ENCODE measurements around the gene CHAMP1. TPM values are rescaled to one million over a fixed set of nuclear protein-coding genes. Genes with fewer than 3 reads are reported as not detected.

CHAMP1 gene
- polyA plus RNA-seq, 3 donors: 3.8 to 10.4 (median 8.4) TPM

GRCh38 chr13:114288157-114288591, 26.1 kb upstream of the CHAMP1 start:
- H3K27ac ChIP-seq (ENCODE audit: low read depth, low read length): no peak overlapping the region
- 87 to 92% (median 90%) methylated on average over 8 of the region's 8 CpGs for WGBS, 3 donors

DNA sequence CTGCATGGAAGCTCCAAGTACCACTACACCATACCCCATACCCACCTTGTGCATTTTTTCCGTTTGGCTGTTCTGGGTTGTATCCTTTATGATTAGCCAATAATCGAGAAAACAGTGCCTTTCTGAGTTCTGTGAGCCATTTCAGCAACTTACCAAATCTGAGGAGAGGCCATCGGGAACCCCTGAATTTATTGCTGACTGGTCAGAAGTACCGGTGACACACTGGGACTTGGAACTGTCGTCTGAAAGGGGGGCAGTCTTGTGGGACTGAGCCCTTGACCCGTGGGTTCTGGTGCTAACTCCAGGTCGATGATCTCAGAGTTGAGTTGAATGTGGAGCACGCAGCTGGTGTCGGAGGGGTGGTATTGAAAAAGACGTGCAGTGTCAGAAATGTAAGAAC, 17.9 kb upstream of the CHAMP1 start:
- WGBS, 3 donors: 86 to 93% (median 89%) methylated on average over 10 of the region's 10 CpGs
- no peak overlapping the region for H3K27ac ChIP-seq (ENCODE audit: low read depth, low read length)

DNA sequence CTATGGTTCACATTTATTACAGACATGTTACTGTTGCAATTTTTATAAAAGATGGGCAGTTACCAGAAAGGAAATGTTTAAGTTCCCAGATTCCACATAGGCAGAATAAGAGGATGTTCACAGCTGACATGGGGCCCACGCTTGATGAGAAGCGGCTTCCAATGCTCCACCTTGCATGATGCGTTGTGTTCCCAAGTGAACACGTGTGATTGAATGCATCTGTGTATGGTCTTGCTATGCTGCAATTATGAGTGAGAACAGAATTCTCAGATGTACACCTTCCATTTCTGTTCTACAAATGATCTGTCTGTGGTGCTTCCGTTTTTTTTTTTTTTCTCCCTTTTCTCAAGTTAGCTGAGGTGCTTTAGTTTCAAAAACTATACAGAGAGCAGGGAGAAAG, 17.4 kb upstream of the CHAMP1 start:
- no peak overlapping the region for H3K27ac ChIP-seq (ENCODE audit: low read depth, low read length)
- 88 to 92% (median 89%) methylated on average over 5 of the region's 5 CpGs for WGBS, 3 donors

GRCh38 chr13:114298866-114299265, 15.4 kb upstream of the CHAMP1 start:
- 87 to 93% (median 89%) methylated on average over 12 of the region's 12 CpGs for WGBS, 3 donors

GRCh38 chr13:114299604-114300305, 14.5 kb upstream of the CHAMP1 start:
- 94 to 96% (median 95%) methylated on average over 12 of the region's 12 CpGs for WGBS, 3 donors
- no peak overlapping the region for H3K27ac ChIP-seq (ENCODE audit: low read depth, low read length)

More at GRCh38 chr13:114298866-114299265, 15.4 kb upstream of the CHAMP1 start:
- H3K27ac ChIP-seq (ENCODE audit: low read depth, low read length): no peak overlapping the region

DNA sequence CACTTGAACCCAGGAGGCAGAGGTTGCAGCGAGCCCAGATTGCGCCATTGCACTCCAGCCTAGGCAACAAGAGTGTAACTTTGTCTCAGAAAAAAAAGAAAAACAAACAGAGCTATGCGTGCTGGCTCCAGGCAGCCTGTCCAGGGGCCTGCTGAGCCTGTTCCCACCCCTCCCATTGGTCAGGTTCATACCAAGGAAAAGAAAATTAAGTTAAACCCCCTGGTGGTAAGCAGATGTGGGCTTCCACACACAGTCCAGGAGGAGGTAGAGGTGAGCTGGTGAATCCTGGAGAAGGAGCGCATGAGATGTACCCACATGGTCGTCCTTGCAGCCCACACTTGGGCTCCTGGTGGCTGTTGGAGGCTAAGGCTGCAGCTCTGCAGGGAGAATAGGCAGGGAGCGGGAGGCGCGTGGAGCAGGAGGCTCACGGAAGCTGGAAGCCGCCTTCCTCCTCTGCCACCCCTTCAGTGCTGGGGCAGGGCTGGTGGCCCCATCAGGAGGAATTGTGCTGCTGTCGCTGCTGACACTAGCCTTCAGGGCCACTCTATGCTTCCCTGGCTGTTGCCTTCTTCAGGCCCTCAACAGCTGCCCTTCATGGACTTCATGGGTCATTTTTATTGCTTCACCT, 10.5 kb upstream of the CHAMP1 start:
- no peak overlapping the region for H3K27ac ChIP-seq (ENCODE audit: low read depth, low read length)
- 68 to 92% (median 88%) methylated on average over 9 to 11 of the region's 11 CpGs for WGBS, 3 donors

GRCh38 chr13:114304346-114305034, 9.8 kb upstream of the CHAMP1 start:
- no peak overlapping the region for H3K27ac ChIP-seq (ENCODE audit: low read depth, low read length)
- WGBS, 3 donors: 72 to 92% (median 92%) methylated on average over 13 of the region's 13 CpGs

GRCh38 chr13:114309086-114309485, 5.2 kb upstream of the CHAMP1 start:
- H3K27ac ChIP-seq (ENCODE audit: low read depth, low read length): no peak overlapping the region
- WGBS, 3 donors: 95 to 100% (median 96%) methylated on average over 2 of the region's 2 CpGs

DNA sequence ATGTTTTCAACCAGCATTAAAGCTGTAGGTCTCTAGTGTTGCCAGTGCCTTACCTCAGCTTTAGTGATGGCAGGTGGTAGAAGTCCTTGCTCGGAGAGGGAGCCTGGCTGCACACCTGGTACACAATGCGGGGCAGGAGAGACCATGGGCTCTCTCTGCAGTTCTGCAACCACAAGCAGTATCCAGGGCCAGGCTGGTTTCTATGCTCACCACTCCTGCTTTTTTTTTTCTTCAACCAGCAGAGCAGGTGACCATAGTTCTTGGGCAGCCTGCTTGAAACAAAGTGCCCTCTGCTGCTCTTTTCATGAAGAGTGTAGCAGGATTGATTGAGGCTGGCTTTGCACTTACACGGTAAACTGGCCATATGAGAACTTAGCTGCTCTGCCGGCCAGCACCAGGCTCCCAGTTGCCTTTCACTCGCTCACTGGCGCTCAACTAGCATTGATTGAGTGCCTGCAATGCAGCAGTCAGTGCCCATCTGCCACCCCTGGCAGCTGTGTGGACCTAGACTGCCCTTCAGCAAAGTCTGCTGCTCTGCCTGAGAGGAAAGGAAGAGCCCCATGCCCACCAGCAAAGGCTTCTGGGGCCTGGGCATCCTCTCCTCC, 4.4 kb upstream of the CHAMP1 start:
- 54 to 87% (median 81%) methylated on average over 6 of the region's 6 CpGs for WGBS, 3 donors
- no peak overlapping the region for H3K27ac ChIP-seq (ENCODE audit: low read depth, low read length)

- no peak overlapping the region for H3K27ac ChIP-seq (ENCODE audit: low read depth, low read length)
- 81 to 82% (median 81%) methylated on average over 5 of the region's 5 CpGs for WGBS, 3 donors
These were observed 3.3 kb upstream of the CHAMP1 start for GRCh38 chr13:114310956-114311355.

DNA sequence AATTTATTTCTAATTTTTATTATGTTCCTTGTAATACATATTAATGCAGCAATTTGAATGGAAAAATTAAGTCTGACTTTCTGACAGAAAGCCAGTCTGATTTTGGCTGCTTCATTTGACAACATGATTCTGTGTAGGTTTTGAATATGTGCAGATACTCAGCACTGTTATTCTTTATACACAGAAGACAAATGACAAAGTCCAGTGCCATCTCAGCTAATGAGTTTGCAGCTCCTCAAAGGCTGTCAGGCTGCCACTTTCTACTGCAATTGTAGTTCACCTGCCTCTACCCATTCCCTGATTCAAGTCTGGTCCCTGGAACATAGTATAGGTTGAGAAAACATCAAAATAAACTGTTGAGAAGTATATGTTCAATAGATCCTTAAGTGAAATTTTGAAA, 2.9 kb upstream of the CHAMP1 start:
- no peak overlapping the region for H3K27ac ChIP-seq (ENCODE audit: low read depth, low read length)

- no peak overlapping the region for H3K27ac ChIP-seq (ENCODE audit: low read depth, low read length)
- 35 to 56% (median 37%) methylated on average over 2 of the region's 2 CpGs for WGBS, 3 donors
These were observed 2.4 kb upstream of the CHAMP1 start for GRCh38 chr13:114311908-114312307.

DNA sequence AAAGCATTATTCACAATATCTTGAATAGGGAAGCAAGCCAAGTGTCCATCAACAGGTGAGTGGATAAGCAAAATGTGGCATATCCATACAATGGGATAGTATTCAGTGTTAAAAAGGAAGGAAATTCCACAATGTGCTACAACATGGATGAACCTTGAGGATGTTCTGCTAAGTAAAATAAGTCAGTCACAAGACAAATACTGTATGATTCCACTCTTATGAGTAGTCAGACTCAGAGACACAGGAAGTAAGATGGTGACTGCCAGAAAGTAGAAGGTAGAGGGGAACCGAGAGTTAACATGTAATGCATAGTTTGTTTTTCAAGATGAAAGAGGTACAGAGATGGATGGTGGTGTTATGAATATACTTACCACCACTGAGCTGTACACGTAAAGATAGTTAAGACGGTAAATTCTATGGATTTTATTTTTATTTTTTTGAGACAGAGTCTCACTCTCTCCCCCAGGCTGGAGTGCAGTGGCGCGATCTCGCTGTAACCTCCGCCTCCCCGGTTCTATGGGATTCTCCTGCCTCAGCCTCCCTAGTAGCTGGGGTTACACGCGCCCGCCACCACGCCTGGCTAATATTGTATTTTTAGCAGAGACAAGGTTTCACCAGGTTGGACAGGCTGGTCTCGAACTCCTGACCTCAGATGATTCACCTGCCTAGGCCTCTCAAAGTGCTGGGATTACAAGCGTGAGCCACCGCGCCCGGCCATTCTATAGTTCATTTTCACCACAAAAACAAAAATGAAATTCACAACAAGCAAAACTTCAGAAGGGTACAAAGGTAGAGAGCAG, 1.0 kb upstream of the CHAMP1 start:
- H3K27ac ChIP-seq (ENCODE audit: low read depth, low read length): no peak overlapping the region
- WGBS, 3 donors: 85 to 88% (median 87%) methylated on average over 17 of the region's 17 CpGs

- WGBS, 3 donors: 17 to 19% (median 18%) methylated on average over 7 of the region's 7 CpGs
- no peak overlapping the region for H3K27ac ChIP-seq (ENCODE audit: low read depth, low read length)
These were observed 927 bp downstream of the CHAMP1 start for GRCh38 chr13:114315074-114315785.

- WGBS, 3 donors: 14 to 29% (median 26%) methylated on average over 1 of the region's 1 CpG
These were observed 4.3 kb downstream of the CHAMP1 start for GRCh38 chr13:114318624-114319023.

GRCh38 chr13:114319441-114319913, 5.2 kb downstream of the CHAMP1 start:
- no peak overlapping the region for H3K27ac ChIP-seq (ENCODE audit: low read depth, low read length)
- 76 to 81% (median 77%) methylated on average over 3 of the region's 3 CpGs for WGBS, 3 donors

More at GRCh38 chr13:114318624-114319023, 4.3 kb downstream of the CHAMP1 start:
- no peak overlapping the region for H3K27ac ChIP-seq (ENCODE audit: low read depth, low read length)

DNA sequence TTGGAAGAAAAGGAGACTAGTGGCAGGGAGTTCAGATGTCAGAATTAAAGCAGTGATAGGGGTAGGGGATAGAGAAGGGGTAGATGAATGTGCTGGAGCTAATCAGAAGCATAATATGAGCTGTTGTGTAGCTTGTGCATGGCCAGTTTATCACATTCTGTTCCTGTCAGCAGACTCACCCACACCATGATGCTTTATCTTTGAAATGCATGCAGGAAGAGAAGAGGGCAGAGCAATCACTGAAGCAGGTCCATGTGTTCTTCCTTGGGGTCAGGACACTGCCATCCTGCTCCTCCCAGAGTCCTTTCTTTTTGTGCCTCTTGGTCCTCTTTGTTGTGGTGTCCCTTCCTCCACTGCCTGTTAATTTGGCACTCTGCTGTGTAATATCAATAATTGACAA, 5.8 kb downstream of the CHAMP1 start:
- no peak overlapping the region for H3K27ac ChIP-seq (ENCODE audit: low read depth, low read length)

- no peak overlapping the region for H3K27ac ChIP-seq (ENCODE audit: low read depth, low read length)
- WGBS, 3 donors: 80 to 93% (median 82%) methylated on average over 3 of the region's 3 CpGs
These were observed 7.0 kb downstream of the CHAMP1 start for GRCh38 chr13:114321256-114321655.
